ENCODE measurements around the gene CHST8.

CHST8 gene

GRCh38 chr19:33582914-33583313, 38.8 kb upstream of the CHST8 start:
- H3K4me3 ChIP-seq (ENCODE audit: low read depth, low read length) = no peak overlapping the region
- DNase-seq (ENCODE audit: low read depth) = no peak
- no peak for TF ChIP-seq CTCF (IDR thresholded peaks at IDR 0.05; ENCODE audit: insufficient read depth, low read depth, low read length, missing control alignments)

- TF ChIP-seq CTCF (IDR thresholded peaks at IDR 0.05; ENCODE audit: insufficient read depth, low read depth, low read length, missing control alignments) = no peak
- no peak overlapping the region for H3K4me3 ChIP-seq (ENCODE audit: low read depth, low read length)
- DNase-seq (ENCODE audit: low read depth) = no peak
These were observed 34.6 kb upstream of the CHST8 start for GRCh38 chr19:33587150-33587549.

- no peak for TF ChIP-seq CTCF (IDR thresholded peaks at IDR 0.05; ENCODE audit: insufficient read depth, low read depth, low read length, missing control alignments)
- DNase-seq (ENCODE audit: low read depth) = no peak
- H3K4me3 ChIP-seq (ENCODE audit: low read depth, low read length) = no peak overlapping the region
These were observed 31.5 kb upstream of the CHST8 start for GRCh38 chr19:33590224-33590623.

GRCh38 chr19:33595783-33596182, 26.0 kb upstream of the CHST8 start:
- H3K4me3 ChIP-seq (ENCODE audit: low read depth, low read length) = no peak overlapping the region
- TF ChIP-seq CTCF (IDR thresholded peaks at IDR 0.05; ENCODE audit: insufficient read depth, low read depth, low read length, missing control alignments) = no peak
- DNase-seq (ENCODE audit: low read depth) = no peak

- H3K4me3 ChIP-seq (ENCODE audit: low read depth, low read length) = no peak overlapping the region
- no peak for TF ChIP-seq CTCF (IDR thresholded peaks at IDR 0.05; ENCODE audit: insufficient read depth, low read depth, low read length, missing control alignments)
- DNase-seq (ENCODE audit: low read depth) = no peak
These were observed 20.2 kb upstream of the CHST8 start for GRCh38 chr19:33601583-33601982.

- H3K4me3 ChIP-seq (ENCODE audit: low read depth, low read length) = no peak overlapping the region
- DNase-seq (ENCODE audit: low read depth) = no peak
- TF ChIP-seq CTCF (IDR thresholded peaks at IDR 0.05; ENCODE audit: insufficient read depth, low read depth, low read length, missing control alignments) = no peak
These were observed 19.1 kb upstream of the CHST8 start for GRCh38 chr19:33602576-33603204.

GRCh38 chr19:33603377-33603776, 18.4 kb upstream of the CHST8 start:
- TF ChIP-seq CTCF (IDR thresholded peaks at IDR 0.05; ENCODE audit: insufficient read depth, low read depth, low read length, missing control alignments) = no peak
- no peak for DNase-seq (ENCODE audit: low read depth)
- H3K4me3 ChIP-seq (ENCODE audit: low read depth, low read length) = no peak overlapping the region

Data from GM12865 (cell line).